Memory B cell (primary cell): Measurements from ENCODE around the gene GMIP.
"Not testable (repeated sequence)": the region's sequence is repeated elsewhere in the genome, so short reads cannot be mapped to it uniquely, and the experiment has no call there.

Experiments used
- ATAC-seq: fragments of 150-1000 bp; cut with Tn5 transposase; 2 replicates; pipeline ENCODE4 v1.10.0; 2021; ENCODE audit warnings: low read depth, mild to moderate bottlenecking, moderate library complexity
- DNase-seq, 2 donors: peaks; one replicate each; pipeline ENCODE4 v3.0.0; 2022; ENCODE audit warnings: low spot score in 2 of 2
- H3K27ac Mint-ChIP-seq: one replicate; pipeline ENCODE4 v1.8.0; 2022; ENCODE audit warnings: mild to moderate bottlenecking, moderate library complexity, mixed read lengths
- H3K27me3 Mint-ChIP-seq: one replicate; pipeline ENCODE4 v1.8.0; 2022; ENCODE audit warnings: mixed read lengths
- H3K36me3 Mint-ChIP-seq: one replicate; pipeline ENCODE4 v1.8.0; 2022; ENCODE audit warnings: mild to moderate bottlenecking, mixed read lengths
- H3K4me1 Mint-ChIP-seq: one replicate; pipeline ENCODE4 v1.8.0; 2022; ENCODE audit warnings: mixed read lengths
- H3K4me3 Mint-ChIP-seq: one replicate; pipeline ENCODE4 v1.8.0; 2022; ENCODE audit warnings: mild to moderate bottlenecking, moderate library complexity, mixed read lengths
- H3K9me3 Mint-ChIP-seq: one replicate; pipeline ENCODE4 v1.8.0; 2022; ENCODE audit warnings: mixed read lengths

Gene GMIP

DNA sequence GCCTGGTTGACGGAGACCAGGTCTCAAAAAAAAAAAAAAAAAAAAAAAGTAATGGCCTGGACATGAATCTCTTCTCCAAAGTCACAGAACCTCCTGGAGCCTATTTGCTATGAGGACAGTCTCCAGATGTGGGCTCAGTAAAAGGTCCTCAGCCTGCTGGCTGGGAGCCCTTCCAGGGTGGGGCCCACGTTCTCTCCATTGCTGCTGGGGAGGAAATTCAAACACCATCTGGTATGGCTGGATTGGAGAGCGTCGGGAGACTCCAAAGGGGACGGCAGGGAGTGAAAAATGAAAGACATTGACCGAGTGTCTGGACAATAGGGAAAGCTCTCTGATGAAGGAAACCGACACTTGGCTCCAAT is 23.6 kb downstream of the GMIP start:
- peaks cover 2% of the 10 kb centered on the region for H3K36me3 Mint-ChIP-seq
- peak overlapping the region; percentile 88 for H3K27ac Mint-ChIP-seq
- no peak for ATAC-seq
- DNase-seq: no peak
- H3K27me3 Mint-ChIP-seq: no peaks in the 10 kb centered on the region
- H3K4me1 Mint-ChIP-seq: peaks cover 20% of the 10 kb centered on the region
- H3K9me3 Mint-ChIP-seq: no peaks in the 10 kb centered on the region
- no peak overlapping the region for H3K4me3 Mint-ChIP-seq

- Mint-ChIP-seq H3K27ac (peak overlapping the region; percentile 88), H3K9me3 (no peaks in the 10 kb centered on the region), H3K4me1 (peaks cover 18% of the 10 kb centered on the region), H3K36me3 (peaks cover 2% of the 10 kb centered on the region), H3K27me3 (no peaks in the 10 kb centered on the region), H3K4me3 (peak overlapping the region; percentile 69)
- DNase-seq: no peak
- ATAC-seq: no peak
These were observed 24.1 kb downstream of the GMIP start for GRCh38 chr19:19619181-19619848.

GRCh38 chr19:19618219-19619051 is 25.0 kb downstream of the GMIP start, which contains the start of gene PBX4:
TSS of gene PBX4 (minus strand) at chr19:19618687. CDS start at chr19:19618629, 58 bp downstream.
- DNase-seq (peak; percentile 95 to 100), ATAC-seq (peak; percentile 95)
- Mint-ChIP-seq H3K4me3 (peak within 1 kb of the TSS; percentile 86), H3K4me1 (peaks cover 18% of the 10 kb centered on the region), H3K36me3 (peaks cover 2% of the 10 kb centered on the region), H3K27me3 (no peaks in the 10 kb centered on the region), H3K27ac (peak within 1 kb of the TSS; percentile 88), H3K9me3 (no peaks in the 10 kb centered on the region)

GRCh38 chr19:19615086-19615485 is 28.4 kb downstream of the GMIP start:
- no peaks in the 10 kb centered on the region for H3K27me3 Mint-ChIP-seq
- H3K4me3 Mint-ChIP-seq: no peak overlapping the region
- ATAC-seq (no peak), DNase-seq (no peak)
- H3K27ac Mint-ChIP-seq: peak overlapping the region; percentile 55
- H3K9me3 Mint-ChIP-seq: no peaks in the 10 kb centered on the region
- H3K4me1 Mint-ChIP-seq: peaks cover 15% of the 10 kb centered on the region
- H3K36me3 Mint-ChIP-seq: no peaks in the 10 kb centered on the region

- H3K27ac Mint-ChIP-seq: no peak overlapping the region
These were observed 30.0 kb downstream of the GMIP start for GRCh38 chr19:19613506-19613905.

DNA sequence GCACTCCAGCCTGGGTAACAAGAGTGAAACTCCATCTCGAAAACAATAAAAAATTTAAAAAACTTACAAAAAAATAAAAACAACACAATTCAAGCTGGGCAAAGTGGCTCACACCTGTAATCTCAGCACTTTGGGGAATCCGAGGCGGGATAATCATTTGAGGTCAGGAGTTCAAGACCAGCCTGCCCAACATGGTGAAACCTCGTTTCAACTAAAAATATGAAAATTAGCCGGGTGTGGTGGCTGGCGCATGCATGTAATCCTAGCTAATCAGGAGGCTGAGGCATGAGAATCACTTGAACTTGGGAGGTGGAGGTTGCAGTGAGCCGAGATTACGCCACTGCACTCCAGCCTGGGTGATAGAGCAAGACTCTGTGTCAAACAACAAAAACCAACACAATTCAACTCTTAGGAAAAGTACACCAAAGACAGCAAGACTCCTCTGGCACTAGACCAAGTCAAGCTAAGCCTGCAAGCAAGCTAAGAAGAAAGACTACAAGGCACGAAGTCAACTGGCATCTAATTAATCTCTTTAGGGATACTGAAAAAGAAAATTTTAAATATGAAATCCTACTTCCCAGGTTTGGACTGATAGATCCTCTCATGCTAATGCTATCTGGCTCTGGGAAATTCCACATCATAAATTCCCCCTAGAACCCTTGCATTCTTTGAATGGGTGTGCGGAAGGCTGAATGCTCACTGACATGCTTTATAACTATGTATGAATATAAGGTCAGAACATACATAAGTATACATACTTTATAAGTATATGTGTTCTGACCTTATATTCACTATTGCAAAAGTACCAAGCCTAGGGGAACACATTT is 32.9 kb downstream of the GMIP start:
- H3K4me1 Mint-ChIP-seq: peaks cover 3% of the 10 kb centered on the region
- no peak overlapping the region for H3K4me3 Mint-ChIP-seq
- ATAC-seq: no peak
- H3K27ac Mint-ChIP-seq: no peak overlapping the region
- H3K27me3 Mint-ChIP-seq: no peaks in the 10 kb centered on the region
- H3K9me3 Mint-ChIP-seq: no peaks in the 10 kb centered on the region
- peaks cover 3% of the 10 kb centered on the region for H3K36me3 Mint-ChIP-seq
- DNase-seq: no peak

More at GRCh38 chr19:19613506-19613905, 30.0 kb downstream of the GMIP start:
- ATAC-seq (no peak), DNase-seq (no peak)
- Mint-ChIP-seq H3K27me3 (no peaks in the 10 kb centered on the region), H3K4me3 (no peak overlapping the region), H3K9me3 (no peaks in the 10 kb centered on the region), H3K4me1 (peaks cover 13% of the 10 kb centered on the region), H3K36me3 (peaks cover 2% of the 10 kb centered on the region)

DNA sequence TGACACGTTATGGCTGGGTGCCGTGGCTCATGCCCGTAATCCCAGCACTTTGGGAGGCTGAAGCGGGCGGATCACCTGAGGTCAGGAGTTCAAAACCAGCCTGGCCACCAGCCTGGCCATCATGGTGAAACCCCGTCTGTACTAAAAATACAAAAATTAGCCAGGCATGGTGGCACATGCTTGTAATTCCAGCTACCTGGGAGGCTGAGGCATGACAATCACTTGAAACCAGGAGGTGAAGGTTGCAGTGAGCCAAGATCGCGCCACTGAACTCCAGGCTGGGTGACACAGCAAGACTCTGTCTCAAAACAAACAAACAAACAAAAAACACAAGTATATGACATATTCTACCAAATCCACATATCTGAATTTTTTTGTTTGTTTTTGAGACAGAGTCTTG is 36.8 kb downstream of the GMIP start:
- not testable (repeated sequence) for H3K27ac Mint-ChIP-seq, H3K9me3 Mint-ChIP-seq, H3K4me3 Mint-ChIP-seq, H3K27me3 Mint-ChIP-seq, H3K4me1 Mint-ChIP-seq, ATAC-seq, DNase-seq, H3K36me3 Mint-ChIP-seq

DNA sequence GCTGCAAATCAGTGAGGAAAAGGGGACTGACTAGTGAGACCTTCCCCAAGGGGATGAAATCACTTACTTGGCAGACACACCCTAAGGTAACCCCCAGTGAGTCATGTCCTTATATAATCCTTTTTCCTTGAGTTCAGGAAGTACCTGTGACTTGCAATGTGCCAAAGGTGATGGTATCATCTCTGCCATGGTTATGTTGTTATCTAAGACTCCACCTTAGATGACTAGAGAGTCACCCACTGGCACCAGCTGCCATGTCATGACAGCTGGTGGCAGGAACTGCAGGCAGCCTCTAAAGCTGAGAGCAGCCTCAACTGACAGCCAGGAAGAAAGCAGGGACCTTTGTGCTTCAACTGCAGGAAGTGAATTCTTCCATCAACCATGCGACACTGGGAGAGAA is 37.4 kb downstream of the GMIP start:
- peaks cover 5% of the 10 kb centered on the region for H3K4me1 Mint-ChIP-seq
- no peaks in the 10 kb centered on the region for H3K27me3 Mint-ChIP-seq
- H3K27ac Mint-ChIP-seq: no peak overlapping the region
- H3K36me3 Mint-ChIP-seq: peaks cover 3% of the 10 kb centered on the region
- H3K4me3 Mint-ChIP-seq: no peak overlapping the region
- ATAC-seq (no peak), DNase-seq (no peak)
- H3K9me3 Mint-ChIP-seq: no peaks in the 10 kb centered on the region

DNA sequence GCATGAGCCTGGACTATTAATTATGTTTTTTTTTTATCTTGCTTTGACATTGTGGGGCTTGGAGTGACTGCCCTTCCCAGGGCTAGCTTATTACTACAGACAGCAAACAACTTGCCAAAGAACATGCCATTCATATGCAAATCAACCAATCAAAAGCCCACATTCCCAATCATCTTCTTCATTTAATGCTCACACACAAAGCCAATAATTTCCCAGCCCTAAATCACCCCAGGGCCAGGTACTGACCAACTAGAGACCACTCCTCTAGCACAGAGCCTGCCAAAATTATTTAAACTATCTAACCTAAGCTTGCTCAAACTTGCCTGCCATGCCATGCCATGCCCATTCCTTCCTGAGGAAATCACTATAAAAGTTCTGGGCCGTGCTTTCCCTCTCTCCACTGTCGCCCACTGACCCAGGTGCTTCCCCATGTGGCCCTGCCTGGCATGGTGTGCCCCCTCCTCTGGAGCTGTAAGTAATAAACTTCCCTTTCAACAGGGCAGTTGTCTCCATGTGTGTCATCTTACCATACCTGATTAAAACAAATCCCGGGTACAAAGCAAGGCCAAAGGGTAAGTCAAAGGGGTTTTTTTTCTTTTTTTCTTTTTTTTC is 40.6 kb downstream of the GMIP start:
- Mint-ChIP-seq H3K4me3 (no peak overlapping the region), H3K9me3 (no peaks in the 10 kb centered on the region), H3K27ac (no peak overlapping the region), H3K36me3 (no peaks in the 10 kb centered on the region), H3K4me1 (peaks cover 14% of the 10 kb centered on the region), H3K27me3 (no peaks in the 10 kb centered on the region)
- DNase-seq (no peak), ATAC-seq (no peak)

DNA sequence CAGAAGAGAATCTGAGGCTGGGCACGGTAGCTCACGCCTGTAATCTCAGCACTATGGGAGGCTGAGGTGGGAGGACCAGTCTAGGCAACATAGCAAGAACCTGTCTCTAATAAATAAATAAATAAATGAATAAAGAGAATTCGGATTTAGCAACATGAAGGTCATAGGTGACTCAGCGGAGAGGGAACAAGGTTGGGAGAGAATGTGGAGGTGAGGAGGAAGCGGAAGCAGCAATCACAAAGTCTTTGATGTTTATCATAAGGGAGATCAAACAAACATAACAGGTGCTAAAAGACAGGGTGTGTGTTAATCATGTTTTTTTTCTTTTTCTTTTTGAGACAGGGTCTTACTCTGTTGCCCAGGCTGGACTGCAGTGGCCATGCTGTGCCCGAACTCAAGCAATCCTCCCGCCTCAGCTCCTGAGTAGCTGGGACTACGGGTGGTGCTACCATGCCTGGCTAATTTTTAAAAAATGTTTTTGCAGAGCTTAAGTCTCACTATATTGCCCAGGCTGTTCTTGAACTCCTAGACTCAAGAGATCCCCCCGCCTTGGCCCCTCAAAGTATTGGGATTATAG is 41.2 kb downstream of the GMIP start:
- H3K36me3 Mint-ChIP-seq: no peaks in the 10 kb centered on the region
- H3K4me3 Mint-ChIP-seq: no peak overlapping the region
- H3K9me3 Mint-ChIP-seq: no peaks in the 10 kb centered on the region
- DNase-seq: no peak
- peaks cover 20% of the 10 kb centered on the region for H3K4me1 Mint-ChIP-seq
- ATAC-seq: no peak
- H3K27me3 Mint-ChIP-seq: no peaks in the 10 kb centered on the region
- H3K27ac Mint-ChIP-seq: no peak overlapping the region

DNA sequence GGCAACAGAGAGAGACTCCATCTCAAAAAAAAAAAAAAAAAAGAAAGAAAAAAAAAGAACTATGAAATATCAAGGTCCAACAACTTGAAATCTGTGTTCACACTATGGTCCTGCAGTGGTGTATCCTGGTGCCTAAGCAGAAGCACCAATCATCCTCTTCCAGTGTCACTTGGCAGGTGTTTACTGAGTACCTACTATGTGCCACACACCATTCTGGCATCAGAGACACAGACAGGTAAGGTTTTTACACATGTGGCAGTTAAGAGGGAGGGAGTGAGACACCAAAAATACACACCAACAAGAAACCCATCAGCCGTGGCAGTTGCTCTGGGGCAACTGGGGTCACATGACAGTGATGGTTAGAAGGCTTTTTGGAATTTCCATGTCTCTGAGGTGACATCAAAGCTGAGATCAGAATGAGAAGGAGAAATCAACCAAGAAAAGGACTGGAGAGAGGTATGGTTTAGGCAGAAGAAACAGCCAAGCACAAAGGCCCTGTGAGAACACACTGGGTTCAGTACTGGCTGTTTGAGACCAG is 42.6 kb downstream of the GMIP start:
- H3K9me3 Mint-ChIP-seq: no peaks in the 10 kb centered on the region
- DNase-seq (no peak), ATAC-seq (no peak)
- no peaks in the 10 kb centered on the region for H3K27me3 Mint-ChIP-seq
- H3K36me3 Mint-ChIP-seq: no peaks in the 10 kb centered on the region
- no peak overlapping the region for H3K4me3 Mint-ChIP-seq
- H3K27ac Mint-ChIP-seq: peak overlapping the region; percentile 62
- peaks cover 22% of the 10 kb centered on the region for H3K4me1 Mint-ChIP-seq

- Mint-ChIP-seq H3K4me1 (peaks cover 30% of the 10 kb centered on the region), H3K27ac (peak overlapping the region; percentile 94), H3K4me3 (peak overlapping the region; percentile 69)
- ATAC-seq: peak; percentile 42
- H3K9me3 Mint-ChIP-seq, H3K27me3 Mint-ChIP-seq, DNase-seq, H3K36me3 Mint-ChIP-seq: not testable (repeated sequence)
These were observed 44.6 kb downstream of the GMIP start for GRCh38 chr19:19598728-19599451.
